IMR-90 (cell line): ENCODE measurements around the gene RERE. TPM values are rescaled to one million over a fixed set of nuclear protein-coding genes. Genes with fewer than 3 reads are reported as not detected.

ENCODE experiments used
- ATAC-seq: fragments of 200-7000 bp; cut with Tn5 transposase; 2 replicates; pipeline ENCODE4 v1.9.1; 2020; ENCODE audit warnings: low read depth, mild to moderate bottlenecking, moderate library complexity
- BruUV-seq: library from RNA; stranded (reverse); fragments of 400-500 nt; replicated peaks from 2 replicates; lab custom pipeline; 2021; lab: Mats Ljungman, UMichigan
- CTCF ChIA-PET: fragments of 300-600 bp; formaldehyde crosslinking; extraction: SDS; loops from one replicate; lab custom pipeline; 2021; ENCODE audit warnings: antibody characterized with exemption; lab: Yijun Ruan, JAX
- POLR2A ChIA-PET: fragments of 300-600 bp; sonication (Branson Sonifier 250); formaldehyde crosslinking; loops from one replicate; lab custom pipeline; 2022; ENCODE audit warnings: antibody characterized with exemption; ENCODE audit not compliant: unreplicated experiment; lab: Charles Lee
- DNase-seq: peaks from one replicate; pipeline ENCODE4 v3.0.0; 2013
- H2AFZ ChIP-seq: replicated peaks from 2 replicates; pipeline ENCODE3; 2013; ENCODE audit warnings: low read length, mild to moderate bottlenecking; ENCODE audit not compliant: poor library complexity
- H2AK5ac ChIP-seq: 2 replicates; pipeline ENCODE4 v1.6.1; 2013; ENCODE audit warnings: low read depth, low read length, inconsistent platforms
- H2AK9ac ChIP-seq: replicated peaks from 2 replicates; pipeline ENCODE3; 2013; ENCODE audit warnings: mild to moderate bottlenecking, low read depth, low read length, moderate library complexity; ENCODE audit not compliant: poor library complexity
- H2BK120ac ChIP-seq: 2 replicates; pipeline ENCODE4 v1.6.1; 2013; ENCODE audit warnings: low read depth, low read length, inconsistent platforms
- H2BK15ac ChIP-seq: 3 replicates; pipeline ENCODE4 v1.6.1; 2013; ENCODE audit warnings: low read depth, low read length, inconsistent platforms
- H2BK20ac ChIP-seq: 2 replicates; pipeline ENCODE4 v1.6.1; 2013; ENCODE audit warnings: low read depth, mild to moderate bottlenecking, inconsistent platforms, low read length, moderate library complexity
- H2BK5ac ChIP-seq: 2 replicates; pipeline ENCODE4 v1.6.1; 2013; ENCODE audit warnings: mild to moderate bottlenecking, low read depth, low read length, inconsistent platforms; ENCODE audit not compliant: poor library complexity, severe bottlenecking
- H3K14ac ChIP-seq: replicated peaks from 2 replicates; pipeline ENCODE4 v1.6.1; 2013; ENCODE audit warnings: low read depth, low read length, inconsistent platforms
- H3K18ac ChIP-seq: 2 replicates; pipeline ENCODE4 v1.6.1; 2013; ENCODE audit warnings: low read depth, low read length, control low read depth
- H3K23ac ChIP-seq: 2 replicates; pipeline ENCODE4 v1.6.1; 2013; ENCODE audit warnings: low read depth, low read length, inconsistent platforms
- H3K27ac ChIP-seq: 2 replicates; pipeline ENCODE4 v1.5.1; 2013; ENCODE audit warnings: mild to moderate bottlenecking, control low read depth, low read length; ENCODE audit not compliant: insufficient read depth
- H3K27me3 ChIP-seq: 2 replicates; pipeline ENCODE4 v1.6.1; 2013; ENCODE audit warnings: low read length; ENCODE audit not compliant: control insufficient read depth, insufficient read depth
- H3K36me3 ChIP-seq: 2 replicates; pipeline ENCODE4 v1.6.1; 2013; ENCODE audit warnings: low read length, mixed read lengths; ENCODE audit not compliant: control insufficient read depth, insufficient read depth
- H3K4ac ChIP-seq: 2 replicates; pipeline ENCODE4 v1.6.1; 2013; ENCODE audit warnings: low read depth, low read length, inconsistent platforms
- H3K4me1 ChIP-seq: 2 replicates; pipeline ENCODE4 v1.6.1; 2013; ENCODE audit warnings: low read length, mixed read lengths; ENCODE audit not compliant: control insufficient read depth, insufficient read depth
- H3K4me2 ChIP-seq: 2 replicates; pipeline ENCODE4 v1.6.1; 2013; ENCODE audit warnings: low read depth, mild to moderate bottlenecking, control low read depth, low read length, moderate library complexity
- H3K4me3 ChIP-seq: 2 replicates; pipeline ENCODE4 v1.5.1; 2013; ENCODE audit warnings: low read depth, mild to moderate bottlenecking, control low read depth, low read length, moderate library complexity; ENCODE audit not compliant: insufficient read depth
- H3K56ac ChIP-seq: 2 replicates; pipeline ENCODE4 v1.6.1; 2013; ENCODE audit warnings: low read length, inconsistent platforms; ENCODE audit not compliant: insufficient read depth; ENCODE audit errors: extremely low read depth
- H3K79me1 ChIP-seq, 2 experiments: 2 replicates each; pipeline ENCODE4 v1.6.1; 2013; ENCODE audit warnings: low read length in 2 of 2, inconsistent platforms in 1 of 2, low read depth in 1 of 2
- H3K9ac ChIP-seq: 2 replicates; pipeline ENCODE4 v1.6.1; 2013; ENCODE audit warnings: low read depth, low read length, control low read depth
- H3K9me1 ChIP-seq: 2 replicates; pipeline ENCODE4 v1.6.1; 2013; ENCODE audit warnings: low read length, inconsistent platforms; ENCODE audit not compliant: insufficient read depth
- H3K9me3 ChIP-seq: 2 replicates; pipeline ENCODE4 v1.6.1; 2013; ENCODE audit warnings: low read length; ENCODE audit not compliant: control insufficient read depth, insufficient read depth
- H4K20me1 ChIP-seq: 2 replicates; pipeline ENCODE4 v1.6.1; 2013; ENCODE audit warnings: low read length, inconsistent platforms; ENCODE audit not compliant: insufficient read depth
- H4K5ac ChIP-seq: 2 replicates; pipeline ENCODE4 v1.6.1; 2013; ENCODE audit warnings: mild to moderate bottlenecking, low read depth, low read length, control low read depth
- H4K8ac ChIP-seq, 2 experiments: 2 replicates each; pipeline ENCODE4 v1.6.1; 2013; ENCODE audit warnings: low read depth in 2 of 2, low read length in 2 of 2, control low read depth in 1 of 2, inconsistent platforms in 1 of 2
- H4K91ac ChIP-seq: 2 replicates; pipeline ENCODE4 v1.6.1; 2013; ENCODE audit warnings: low read depth, low read length, inconsistent platforms; ENCODE audit not compliant: insufficient read depth
- RCOR1 ChIP-seq: IDR thresholded peaks from 2 replicates; pipeline ENCODE4 v1.6.1; 2012; ENCODE audit warnings: mild to moderate bottlenecking, low read length, improper control_type of control experiment; ENCODE audit not compliant: insufficient replicate concordance
- WGBS, 2 experiments: methylation state at CpG; one replicate each; pipeline versions ENCODE4 v1.1.5 to v1.1.7; 2013; ENCODE audit warnings: missing lambda C conversion rate in 2 of 2; ENCODE audit not compliant: insufficient read length in 1 of 2; ENCODE audit errors: extremely low coverage in 2 of 2; 5-methylcytosine and 5-hydroxymethylcytosine counted together
- dilution Hi-C: fragments of 300-500 bp; cut with HindIII; formaldehyde crosslinking; loops from one replicate; pipeline ENCODE4 v1.14.3; 2018; ENCODE audit warnings: low sequenced_read_pairs; ENCODE audit not compliant: unreplicated experiment
- in situ Hi-C: fragments of 300-500 bp; cut with MboI; formaldehyde crosslinking; loops from 3 replicates; pipeline ENCODE4 v1.14.3; 2019; ENCODE audit warnings: low sequenced_read_pairs, inconsistent platforms, mixed read lengths
- intact Hi-C: fragments of 100-400 bp; cut with micrococcal nuclease; formaldehyde crosslinking; loops from 2 replicates; pipeline ENCODE4 v1.10.0; 2022
- polyA plus RNA-seq, 3 experiments: library from polyadenylated mRNA; depleted of rRNA; stranded (reverse); fragments of >200 nt; gene quantifications; 2 replicates each; pipeline ENCODE4 v1.2.3, GENCODE V29; 2012; ENCODE audit warnings: low replicate concordance in 1 of 3
- total RNA-seq: library from RNA; depleted of rRNA; stranded (reverse); fragments of >200 nt; gene quantifications from 2 replicates; pipeline ENCODE4 v1.2.3, GENCODE V29; 2012

Gene RERE
- total and polyA plus RNA-seq, 2 of the 4 experiments (the other 2 are of a cell fraction) = 11.5 to 25.1 TPM

DNA sequence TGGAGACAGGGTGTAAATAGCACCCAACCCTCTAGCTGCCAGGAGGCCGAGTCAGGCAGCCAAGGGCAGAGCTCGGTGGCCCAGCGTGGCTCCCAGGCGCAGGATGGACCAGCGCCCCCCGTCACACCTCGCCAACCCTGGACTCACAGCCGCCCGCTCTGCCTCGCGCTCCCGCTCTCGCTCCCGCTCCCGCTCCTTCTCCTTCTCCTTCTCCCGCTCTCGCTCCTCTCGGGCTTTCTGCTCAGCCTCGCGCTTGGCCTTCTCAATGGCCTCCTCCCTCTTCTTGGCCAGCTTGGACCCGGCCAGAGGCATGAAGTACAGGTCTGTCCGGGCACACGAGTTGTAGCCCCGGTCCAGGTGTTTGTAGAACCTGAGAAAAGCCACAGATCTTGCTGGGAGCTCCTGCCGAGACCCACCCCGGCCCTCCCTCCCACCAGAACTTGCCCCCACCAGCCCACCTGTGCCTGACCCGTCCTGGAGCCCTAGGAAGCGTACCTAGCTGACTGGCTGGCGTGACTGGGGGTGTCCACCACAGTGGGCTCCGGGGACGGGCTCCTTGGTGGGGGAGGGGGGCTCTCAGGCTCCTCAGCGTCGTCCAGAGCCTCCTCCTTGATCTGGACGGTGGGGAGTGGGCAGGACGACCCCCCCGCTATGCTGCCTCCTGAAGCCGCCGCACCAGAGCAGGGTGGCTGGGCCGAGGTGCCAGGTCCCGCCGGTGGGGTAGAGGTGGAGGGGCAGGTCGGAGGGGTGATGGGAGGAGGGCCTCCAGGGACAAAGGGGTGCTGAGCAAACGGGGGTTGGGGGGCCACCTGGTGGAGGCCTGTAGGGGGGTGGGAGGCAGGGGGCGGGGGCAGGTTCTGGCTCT is 457.6 kb downstream of the RERE start:
- H2AFZ ChIP-seq = no peak overlapping the region
- no peaks in the 10 kb centered on the region for H3K9me3 ChIP-seq
- CTCF ChIA-PET = no interaction called here
- H3K79me1 ChIP-seq = peaks cover 47 to 65% of the 10 kb centered on the region in 2 experiments
- no peak for ATAC-seq
- in situ Hi-C loops (no loop called here), dilution Hi-C loops (no loop called here), intact Hi-C loops (no loop called here)
- no TSS peak for BruUV-seq
- no peak overlapping the region for H4K5ac ChIP-seq
- no peak overlapping the region for H3K4me2 ChIP-seq
- H3K4me1 ChIP-seq = peaks cover 10% of the 10 kb centered on the region; the same call in 1 of the 2 replicates
- no peak overlapping the region for H4K8ac ChIP-seq
- no peak overlapping the region for H2BK120ac ChIP-seq
- whole genome bisulfite sequencing, 2 experiments = 97% methylated on average over 14 of the region's 44 CpGs; no CpG with 5 or more reads in 1 of the 2 experiments
- no peak overlapping the region for H2AK5ac ChIP-seq
- no peak for TF ChIP-seq RCOR1
- no peak for DNase-seq
- H3K27me3 ChIP-seq = no peaks in the 10 kb centered on the region
- peaks cover 53% of the 10 kb centered on the region for H4K20me1 ChIP-seq
- H3K4ac ChIP-seq = no peak overlapping the region
- no peak overlapping the region for H3K14ac ChIP-seq
- peaks cover 96% of the 10 kb centered on the region for H3K36me3 ChIP-seq
- POLR2A ChIA-PET = no interaction called here
- no peak overlapping the region for H2BK20ac ChIP-seq
- H4K91ac ChIP-seq = no peak overlapping the region
- no peak overlapping the region for H3K18ac ChIP-seq
- H3K9me1 ChIP-seq = peaks cover 12% of the 10 kb centered on the region; the same call in 1 of the 2 replicates
- no peak overlapping the region for H3K4me3 ChIP-seq
- H3K9ac ChIP-seq = no peak overlapping the region
- H3K27ac ChIP-seq = no peak overlapping the region
- H3K56ac ChIP-seq = no peak overlapping the region
- no peak overlapping the region for H2BK15ac ChIP-seq
- no peak overlapping the region for H3K23ac ChIP-seq
- peak overlapping the region; percentile 23 for H2AK9ac ChIP-seq
- no peak overlapping the region for H2BK5ac ChIP-seq
